Effector CD8-positive, alpha-beta T cell (primary cell): ENCODE data around the gene FARP1.

ENCODE experiments used
- DNase-seq: peaks from one replicate; lab custom pipeline; 2025; lab: John Stamatoyannopoulos, UW

The FARP1 gene

GRCh38 chr13:98442391-98443230 lies 299.7 kb downstream of the FARP1 start:
- no peak for DNase-seq

- no peak for DNase-seq
Observed at GRCh38 chr13:98443329-98443728, 300.4 kb downstream of the FARP1 start.

- no peak for DNase-seq
Observed at GRCh38 chr13:98443800-98444325, 301.0 kb downstream of the FARP1 start.

GRCh38 chr13:98444381-98444780 lies 301.5 kb downstream of the FARP1 start:
- DNase-seq: no peak

GRCh38 chr13:98445340-98446233 lies 302.7 kb downstream of the FARP1 start:
- peak; percentile 68 for DNase-seq

GRCh38 chr13:98446234-98446621 lies 303.3 kb downstream of the FARP1 start:
- no peak for DNase-seq

- DNase-seq: no peak
Observed at GRCh38 chr13:98447130-98447529, 304.2 kb downstream of the FARP1 start.

GRCh38 chr13:98447881-98448641 lies 305.2 kb downstream of the FARP1 start:
- no peak for DNase-seq

GRCh38 chr13:98448642-98448928 lies 305.7 kb downstream of the FARP1 start:
- no peak for DNase-seq

GRCh38 chr13:98449273-98449672 lies 306.4 kb downstream of the FARP1 start:
- DNase-seq: no peak

- no peak for DNase-seq
Observed at GRCh38 chr13:98450026-98450425, 307.1 kb downstream of the FARP1 start.

- no peak for DNase-seq
Observed at GRCh38 chr13:98450539-98451111, 307.7 kb downstream of the FARP1 start.

- DNase-seq: no peak
Observed at GRCh38 chr13:98451676-98452470, 309.0 kb downstream of the FARP1 start.

GRCh38 chr13:98452851-98453843 lies 310.3 kb downstream of the FARP1 start:
- DNase-seq: no peak

- DNase-seq: no peak
Observed at GRCh38 chr13:98454389-98454881, 311.5 kb downstream of the FARP1 start.

GRCh38 chr13:98456413-98456845 lies 313.5 kb downstream of the FARP1 start:
- DNase-seq: no peak

- DNase-seq: no peak
Observed at GRCh38 chr13:98457053-98457452, 314.2 kb downstream of the FARP1 start.

- DNase-seq: no peak
Observed at GRCh38 chr13:98458431-98458830, 315.5 kb downstream of the FARP1 start.

GRCh38 chr13:98459171-98459681 lies 316.3 kb downstream of the FARP1 start:
- DNase-seq: no peak
